ENCODE measurements around the gene ERFL.

The ERFL gene

GRCh38 chr19:41906916-41907680, 21.2 kb downstream of the ERFL start:
- H3K27ac ChIP-seq, result no peak overlapping the region
- TF ChIP-seq CTCF (conservative IDR thresholded peaks at IDR 0.05), result no peak

- TF ChIP-seq CTCF (conservative IDR thresholded peaks at IDR 0.05), result no peak
- H3K27ac ChIP-seq, result peak overlapping the region; percentile 87
Measured at GRCh38 chr19:41906271-41906670, 22.0 kb downstream of the ERFL start.

- TF ChIP-seq CTCF (conservative IDR thresholded peaks at IDR 0.05), result no peak
- peak overlapping the region; percentile 87 for H3K27ac ChIP-seq
Measured at GRCh38 chr19:41905273-41906002, 22.8 kb downstream of the ERFL start.

GRCh38 chr19:41904118-41904870, 24.0 kb downstream of the ERFL start:
- H3K27ac ChIP-seq, result peak overlapping the region; percentile 87
- no peak for TF ChIP-seq CTCF (conservative IDR thresholded peaks at IDR 0.05)

- TF ChIP-seq CTCF (conservative IDR thresholded peaks at IDR 0.05), result no peak
- peak overlapping the region; percentile 87 for H3K27ac ChIP-seq
Measured at GRCh38 chr19:41903193-41903953, 24.9 kb downstream of the ERFL start.

GRCh38 chr19:41902594-41902993, 25.7 kb downstream of the ERFL start:
- no peak overlapping the region for H3K27ac ChIP-seq
- TF ChIP-seq CTCF (conservative IDR thresholded peaks at IDR 0.05), result no peak
